Fibroblast of the aortic adventitia (primary cell): ENCODE data around the gene PRDM5. TPM values are rescaled to one million over a fixed set of nuclear protein-coding genes. Genes with fewer than 3 reads are reported as not detected.

ENCODE experiments used
- DNase-seq: peaks from one replicate; pipeline ENCODE4 v3.0.0-alpha.2; 2010; ENCODE audit warnings: low read depth
- H3K4me3 ChIP-seq: 2 replicates; pipeline ENCODE4 v1.5.1; 2011; ENCODE audit warnings: low read depth, mild to moderate bottlenecking, control low read depth, low read length, moderate library complexity
- total RNA-seq: library from RNA; depleted of rRNA; stranded (reverse); fragments of >200 nt; gene quantifications from 2 replicates; pipeline ENCODE4 v1.2.3, GENCODE V29; 2012; ENCODE audit warnings: low replicate concordance
- TF ChIP-seq, protein P1 (sequence below): IDR thresholded peaks from 2 replicates; pipeline ENCODE4 v1.5.1; 2011; ENCODE audit warnings: mild to moderate bottlenecking, low read length, control low read depth, inconsistent platforms; ENCODE audit not compliant: insufficient read depth

The PRDM5 gene
- total RNA-seq, 1 donor: 25.8 TPM

DNA sequence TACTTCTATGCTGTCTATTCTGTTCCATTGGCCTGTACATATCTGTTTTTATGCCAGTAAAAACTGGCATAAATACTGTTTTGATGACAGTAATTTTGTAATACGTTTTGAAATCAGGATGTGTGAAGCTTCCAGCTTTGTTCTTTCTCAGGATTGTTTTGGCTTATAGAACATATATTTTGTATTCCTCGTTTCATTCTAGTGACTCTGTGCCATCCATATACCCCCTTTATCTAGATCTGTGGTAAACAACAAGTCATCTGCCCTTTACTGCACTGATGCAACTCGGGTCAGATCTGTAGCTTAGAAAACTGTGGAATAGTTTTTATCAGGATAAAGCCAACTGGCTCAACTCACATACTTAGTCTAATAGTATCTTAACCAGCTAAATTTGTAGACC is 233.7 kb downstream of the PRDM5 start:
- H3K4me3 ChIP-seq: no peak overlapping the region
- DNase-seq: no peak
- TF ChIP-seq, protein P1, sequence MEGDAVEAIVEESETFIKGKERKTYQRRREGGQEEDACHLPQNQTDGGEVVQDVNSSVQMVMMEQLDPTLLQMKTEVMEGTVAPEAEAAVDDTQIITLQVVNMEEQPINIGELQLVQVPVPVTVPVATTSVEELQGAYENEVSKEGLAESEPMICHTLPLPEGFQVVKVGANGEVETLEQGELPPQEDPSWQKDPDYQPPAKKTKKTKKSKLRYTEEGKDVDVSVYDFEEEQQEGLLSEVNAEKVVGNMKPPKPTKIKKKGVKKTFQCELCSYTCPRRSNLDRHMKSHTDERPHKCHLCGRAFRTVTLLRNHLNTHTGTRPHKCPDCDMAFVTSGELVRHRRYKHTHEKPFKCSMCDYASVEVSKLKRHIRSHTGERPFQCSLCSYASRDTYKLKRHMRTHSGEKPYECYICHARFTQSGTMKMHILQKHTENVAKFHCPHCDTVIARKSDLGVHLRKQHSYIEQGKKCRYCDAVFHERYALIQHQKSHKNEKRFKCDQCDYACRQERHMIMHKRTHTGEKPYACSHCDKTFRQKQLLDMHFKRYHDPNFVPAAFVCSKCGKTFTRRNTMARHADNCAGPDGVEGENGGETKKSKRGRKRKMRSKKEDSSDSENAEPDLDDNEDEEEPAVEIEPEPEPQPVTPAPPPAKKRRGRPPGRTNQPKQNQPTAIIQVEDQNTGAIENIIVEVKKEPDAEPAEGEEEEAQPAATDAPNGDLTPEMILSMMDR: no peak

- TF ChIP-seq, protein P1: no peak
- H3K4me3 ChIP-seq: no peak overlapping the region
- peak; percentile 68 for DNase-seq
Observed at GRCh38 chr4:120685756-120686278, 236.7 kb downstream of the PRDM5 start.

GRCh38 chr4:120683897-120684540 is 238.5 kb downstream of the PRDM5 start:
- no peak for DNase-seq
- TF ChIP-seq, protein P1: no peak
- no peak overlapping the region for H3K4me3 ChIP-seq

DNA sequence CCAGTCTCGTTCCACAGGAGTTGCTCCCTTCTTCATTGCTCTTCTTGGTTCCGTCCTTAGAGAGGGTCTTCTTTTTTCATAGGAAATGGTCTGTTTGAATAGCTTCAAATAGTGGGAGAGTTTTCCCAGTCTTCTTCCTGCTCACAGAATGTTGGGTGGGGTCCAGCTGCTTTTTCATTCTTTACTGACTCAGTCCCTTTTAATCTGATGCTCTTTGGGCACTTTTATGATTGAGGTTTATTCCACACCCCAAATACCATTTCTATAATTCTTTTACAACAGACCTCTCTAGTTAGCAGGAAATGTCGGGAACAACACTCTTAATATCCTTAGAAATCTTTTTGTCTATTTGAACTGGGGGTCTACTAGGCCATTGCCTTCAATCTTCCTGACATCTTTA is 239.5 kb downstream of the PRDM5 start:
- DNase-seq: peak; percentile 31
- TF ChIP-seq, protein P1: no peak
- H3K4me3 ChIP-seq: no peak overlapping the region

GRCh38 chr4:120680647-120681228 is 241.8 kb downstream of the PRDM5 start:
- no peak overlapping the region for H3K4me3 ChIP-seq
- TF ChIP-seq, protein P1: no peak
- no peak for DNase-seq

DNA sequence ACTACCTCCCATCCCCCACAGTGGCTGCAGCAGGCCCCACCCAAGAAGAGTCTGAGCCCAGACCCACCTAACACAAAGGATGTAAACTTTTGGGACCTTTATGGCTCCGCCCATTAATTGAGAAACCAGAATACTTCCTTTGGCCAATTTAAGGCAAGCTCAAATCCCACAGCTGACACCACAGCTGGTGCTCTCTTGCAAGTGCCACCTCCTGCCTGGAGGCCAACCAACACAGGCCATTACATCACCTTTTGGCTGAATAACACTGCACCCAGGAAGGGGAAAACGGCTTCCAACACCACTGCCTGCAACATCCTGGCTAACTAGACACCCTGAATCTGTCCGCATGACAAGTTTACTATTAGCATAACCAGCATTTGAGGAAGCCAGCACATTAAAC is 248.8 kb downstream of the PRDM5 start:
- TF ChIP-seq, protein P1: no peak
- no peak overlapping the region for H3K4me3 ChIP-seq
- DNase-seq: no peak
